SK-N-SH (cell line): ENCODE results near the gene C1QL4.

Experiments used
- CTCF ChIP-seq: fragments of 200-600 bp; sonication (generic); IDR thresholded peaks from 2 replicates; pipeline ENCODE4 v1.6.1; 2017; ENCODE audit warnings: antibody characterized with exemption, mild to moderate bottlenecking, moderate library complexity
- ELF1 ChIP-seq: IDR thresholded peaks from 2 replicates; pipeline ENCODE4 v1.4.0; 2012
- EP300 ChIP-seq, 2 experiments: IDR thresholded peaks; 2 replicates each; pipeline versions ENCODE4 v1.4.0 to v1.6.1; 2012; ENCODE audit warnings: borderline replicate concordance in 1 of 2, low read depth in 1 of 2, low read length in 1 of 2
- GABPA ChIP-seq: IDR thresholded peaks from 2 replicates; pipeline ENCODE4 v1.4.0; 2012; ENCODE audit warnings: low read depth, mild to moderate bottlenecking
- GATA2 ChIP-seq: sonication (generic); formaldehyde crosslinking; IDR thresholded peaks from 2 replicates; pipeline ENCODE4 v1.5.0; 2020; ENCODE audit warnings: mild to moderate bottlenecking, missing genetic modification reagents
- JUND ChIP-seq: IDR thresholded peaks from 2 replicates; pipeline ENCODE4 v1.4.0; 2012
- NFIC ChIP-seq: IDR thresholded peaks from 2 replicates; pipeline ENCODE4 v1.4.0; 2012; ENCODE audit warnings: borderline replicate concordance
- POLR2AphosphoS5 ChIP-seq: IDR thresholded peaks from 2 replicates; pipeline ENCODE4 v1.6.1; 2012; ENCODE audit warnings: low read depth, low read length
- RXRA ChIP-seq: IDR thresholded peaks from 2 replicates; pipeline ENCODE4 v1.4.0; 2012; ENCODE audit warnings: low read depth, mild to moderate bottlenecking, borderline replicate concordance
- SIN3A ChIP-seq: IDR thresholded peaks from 2 replicates; pipeline ENCODE4 v1.6.1; 2012; ENCODE audit warnings: low read depth, mild to moderate bottlenecking, low read length, moderate library complexity, borderline replicate concordance
- TAF1 ChIP-seq: IDR thresholded peaks from 2 replicates; pipeline ENCODE4 v1.6.1; 2012; ENCODE audit warnings: low read depth, mild to moderate bottlenecking, low read length, moderate library complexity, borderline replicate concordance
- TEAD4 ChIP-seq: IDR thresholded peaks from 2 replicates; pipeline ENCODE4 v1.4.0; 2012; ENCODE audit warnings: mild to moderate bottlenecking, borderline replicate concordance; ENCODE audit not compliant: insufficient read depth
- TF ChIP-seq, protein P1 (sequence below): IDR thresholded peaks from 2 replicates; pipeline ENCODE4 v1.4.0; 2012; ENCODE audit warnings: low read depth, borderline replicate concordance

- no peak for TF ChIP-seq GABPA
- no peak for TF ChIP-seq TAF1
- no peak for TF ChIP-seq CTCF
- no peak for TF ChIP-seq NFIC
- TF ChIP-seq EP300 (IDR thresholded peaks at IDR 0.05; ENCODE audit: borderline replicate concordance in 1 of 2, low read depth in 1 of 2, low read length in 1 of 2): no peak
- no peak for TF ChIP-seq RXRA
- TF ChIP-seq, protein P1, sequence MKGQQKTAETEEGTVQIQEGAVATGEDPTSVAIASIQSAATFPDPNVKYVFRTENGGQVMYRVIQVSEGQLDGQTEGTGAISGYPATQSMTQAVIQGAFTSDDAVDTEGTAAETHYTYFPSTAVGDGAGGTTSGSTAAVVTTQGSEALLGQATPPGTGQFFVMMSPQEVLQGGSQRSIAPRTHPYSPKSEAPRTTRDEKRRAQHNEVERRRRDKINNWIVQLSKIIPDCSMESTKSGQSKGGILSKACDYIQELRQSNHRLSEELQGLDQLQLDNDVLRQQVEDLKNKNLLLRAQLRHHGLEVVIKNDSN: no peak
- no peak for TF ChIP-seq TEAD4
- no peak for TF ChIP-seq ELF1
- no peak for TF ChIP-seq JUND
- TF ChIP-seq POLR2AphosphoS5: no peak
- no peak for TF ChIP-seq SIN3A
- TF ChIP-seq GATA2 (CRISPR knock-in tag): no peak
These were observed 8.2 kb upstream of the C1QL4 start for GRCh38 chr12:49345051-49345824.
